CD1c-positive myeloid dendritic cell (primary cell): Measurements from ENCODE around the gene SMYD4.

Source experiments
- DNase-seq: peaks from one replicate; pipeline ENCODE4 v3.0.0-alpha.2; 2016; ENCODE audit errors: extremely low spot score

Gene SMYD4

DNA sequence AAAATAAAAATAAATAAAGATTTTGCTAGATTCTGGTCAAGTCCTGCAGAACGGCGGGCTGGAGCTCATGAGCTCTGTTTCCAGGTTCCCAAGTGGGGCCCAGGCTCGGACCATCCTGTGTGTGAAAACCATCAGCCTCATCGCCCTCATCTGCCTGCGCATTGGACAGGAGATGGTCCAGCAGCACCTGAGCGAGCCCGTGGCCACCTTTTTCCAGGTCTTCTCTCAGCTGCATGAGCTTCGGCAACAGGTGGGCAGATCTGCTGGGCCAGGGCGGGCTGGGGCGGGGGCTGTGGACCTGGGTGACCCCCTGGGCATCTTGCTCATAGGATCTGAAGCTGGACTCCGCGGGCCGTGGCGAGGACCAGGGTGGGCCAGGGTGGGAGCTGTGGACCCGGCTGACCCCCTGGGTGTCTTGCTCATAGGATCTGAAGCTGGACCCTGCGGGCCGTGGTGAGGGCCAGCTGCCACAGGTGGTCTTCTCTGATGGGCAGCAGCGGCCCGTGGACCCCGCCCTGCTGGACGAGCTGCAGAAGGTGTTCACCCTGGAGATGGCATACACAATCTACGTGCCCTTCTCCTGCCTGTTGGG, 97.4 kb downstream of the SMYD4 start:
- DNase-seq: no peak

DNA sequence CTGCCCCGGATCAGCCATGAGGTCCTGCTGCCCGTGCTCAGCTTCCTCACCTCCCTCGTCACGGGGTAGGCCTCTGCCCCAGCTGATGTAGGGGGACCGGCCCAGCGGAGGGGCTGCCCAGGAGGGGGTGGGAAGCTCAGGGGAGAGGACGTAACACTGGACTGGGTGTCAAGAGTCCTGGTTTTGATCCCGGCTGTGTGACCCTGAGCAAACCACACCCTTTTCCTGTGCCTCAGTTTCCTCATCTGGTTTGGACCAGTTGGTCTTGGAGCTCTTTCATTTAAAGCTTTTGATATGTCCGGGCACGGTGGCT, 98.6 kb downstream of the SMYD4 start:
- no peak for DNase-seq

DNA sequence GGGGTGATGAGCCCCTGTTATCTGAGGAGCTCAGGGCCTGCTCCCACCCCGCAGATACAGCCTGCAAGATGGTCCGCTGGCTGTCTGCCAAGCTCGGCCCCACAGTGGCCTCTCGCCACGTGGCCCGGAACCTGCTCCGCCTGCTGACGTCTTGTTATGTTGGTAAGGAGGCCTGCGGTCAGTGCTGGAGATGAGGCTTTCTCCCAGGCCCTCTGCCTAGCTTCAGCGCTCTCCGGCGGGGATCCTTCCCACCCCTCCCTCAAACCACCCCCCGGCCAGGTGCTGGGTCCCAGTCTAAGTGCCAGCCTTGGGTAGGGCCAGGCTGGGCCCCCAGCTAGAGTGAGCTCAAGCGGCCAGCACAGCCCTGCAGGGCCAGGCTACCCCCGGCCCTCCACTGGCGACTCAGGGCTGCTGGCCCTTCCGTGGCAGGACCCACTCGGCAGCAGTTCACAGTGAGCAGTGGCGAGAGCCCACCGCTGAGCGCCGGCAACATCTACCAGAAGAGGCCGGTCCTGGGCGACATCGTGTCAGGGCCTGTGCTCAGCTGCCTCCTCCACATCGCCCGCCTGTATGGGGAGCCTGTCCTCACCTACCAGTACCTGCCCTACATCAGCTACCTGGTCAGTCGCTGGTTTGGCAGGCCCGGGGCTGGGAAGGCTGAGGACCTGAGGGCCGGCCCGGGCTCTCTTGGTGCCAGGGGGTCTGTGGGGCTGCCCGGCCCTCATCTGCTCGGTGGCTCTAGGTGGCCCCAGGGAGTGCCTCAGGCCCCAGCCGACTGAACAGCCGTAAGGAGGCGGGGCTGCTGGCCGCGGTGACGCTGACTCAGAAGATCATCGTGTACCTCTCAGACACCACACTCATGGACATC, 99.1 kb downstream of the SMYD4 start:
- no peak for DNase-seq

DNA sequence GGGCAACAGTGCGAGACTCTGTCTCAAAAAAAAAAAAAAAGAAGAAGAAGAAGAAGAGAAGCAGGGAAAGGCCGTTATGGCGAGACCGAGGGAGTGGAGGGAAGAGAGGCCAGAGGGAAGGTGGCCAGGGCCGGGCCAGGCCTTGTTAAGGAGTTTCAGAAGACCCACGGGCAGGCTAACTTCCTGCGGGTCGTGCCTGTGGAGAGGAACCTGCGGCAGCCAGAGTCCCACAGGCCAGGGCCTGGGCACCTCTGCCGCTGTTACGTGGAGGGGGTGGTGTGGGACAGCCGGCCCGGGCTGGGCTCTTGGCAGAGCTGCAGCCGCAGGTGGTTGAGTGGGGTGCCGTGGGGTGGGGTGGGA, 99.8 kb downstream of the SMYD4 start:
- DNase-seq: no peak
